Spleen (tissue), 7 donors: ENCODE results near the gene OR51E2.

ENCODE experiments used
- CTCF ChIP-seq, 11 experiments: fragments of 200-600 bp in 7 of 11; fragments of 450-650 bp in 4 of 11; sonication (generic) in 4 of 11; IDR thresholded peaks in 8 of 11; conservative IDR thresholded peaks in 3 of 11; 1 replicate in 7 of 11; 2 replicates in 4 of 11; pipeline versions ENCODE4 v1.4.0 to v1.8.0; 2016 to 2021; ENCODE audit warnings: antibody characterized with exemption in 11 of 11, inconsistent platforms in 4 of 11, mild to moderate bottlenecking in 1 of 11
- POLR2A ChIP-seq, 3 donors: fragments of 450-650 bp; IDR thresholded peaks; one replicate each; pipeline ENCODE4 v1.5.1; 2017; ENCODE audit warnings: antibody characterized with exemption in 3 of 3, mild to moderate bottlenecking in 1 of 3
- donor health status: DM: no; HTN: no; CAD: no; lungs with moderate emphysema.
- donor health status: DM: no; HTN: no; CAD: no.
- donor health status: DM: no; HTN: no; CAD: no.

- TF ChIP-seq CTCF (IDR thresholded peaks at IDR 0.05 in 8 of 11, conservative IDR thresholded peaks at IDR 0.05 in 3 of 11) (no peak), POLR2A (IDR thresholded peaks at IDR 0.05) (no peak)
Observed at GRCh38 chr11:4665424-4665823, 32.2 kb downstream of the OR51E2 start.
